Measurements from ENCODE around the gene PEPD.

PEPD gene

DNA sequence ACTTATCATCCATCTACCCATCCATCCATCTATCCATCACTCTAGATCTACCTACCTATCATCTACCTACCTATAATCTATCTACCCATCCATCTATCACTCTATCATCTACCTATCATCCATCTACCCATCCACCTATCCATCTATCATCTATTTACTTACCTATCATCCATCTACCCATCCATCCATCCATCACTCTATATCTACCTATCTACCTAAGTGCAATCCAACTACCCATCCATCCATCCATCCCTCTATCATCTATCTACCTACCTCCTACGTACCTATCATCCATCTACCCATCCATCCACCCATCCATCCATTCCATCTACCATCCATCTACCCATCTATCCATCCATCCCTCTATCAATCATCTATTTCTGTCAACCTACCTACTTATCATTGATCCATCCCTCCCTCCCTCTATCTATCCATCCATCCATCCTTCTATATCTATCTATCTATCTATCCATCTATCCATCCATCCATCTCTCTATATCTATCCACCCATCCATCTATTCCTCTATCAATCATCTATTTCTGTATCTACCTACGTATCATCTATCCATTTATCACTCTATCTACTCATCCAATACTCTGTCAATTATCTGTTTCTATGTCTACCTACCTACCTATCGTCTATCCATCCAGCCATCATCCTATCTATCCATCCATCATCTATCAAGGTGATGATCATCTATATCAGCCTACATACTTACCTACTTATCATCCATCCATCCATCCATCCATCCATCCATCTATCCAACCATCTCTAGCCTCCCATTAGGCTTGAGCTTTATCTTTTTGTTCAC lies 99.0 kb downstream of the PEPD start:
- DNase-seq (ENCODE audit: low read depth): no peak

- DNase-seq (ENCODE audit: low read depth): no peak
Observed at GRCh38 chr19:33421368-33421767, 100.2 kb downstream of the PEPD start.

- DNase-seq (ENCODE audit: low read depth): no peak
Observed at GRCh38 chr19:33420821-33421220, 100.8 kb downstream of the PEPD start.

- no peak for DNase-seq (ENCODE audit: low read depth)
Observed at GRCh38 chr19:33419788-33420130, 101.8 kb downstream of the PEPD start.

GRCh38 chr19:33418871-33419787 lies 102.5 kb downstream of the PEPD start:
- DNase-seq (ENCODE audit: low read depth): no peak

DNA sequence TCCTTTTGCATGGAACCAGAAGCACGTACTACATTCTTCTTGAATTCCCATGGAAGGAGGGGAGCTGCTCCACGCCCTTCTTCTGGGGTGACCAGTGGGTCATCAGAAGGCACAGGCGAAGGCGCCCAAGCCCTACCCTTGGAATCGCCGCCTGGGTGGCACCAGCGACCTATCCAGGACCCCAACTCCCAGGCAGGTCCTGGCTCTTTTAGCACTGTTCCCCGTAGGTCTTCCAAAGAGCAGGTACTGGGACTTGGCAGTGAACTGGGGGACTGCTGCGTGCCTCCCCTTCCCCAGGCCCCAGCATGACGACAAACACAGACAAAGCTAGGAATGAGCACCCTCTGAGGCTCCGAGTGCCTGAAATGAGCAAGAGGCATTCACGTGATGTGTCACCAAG lies 103.1 kb downstream of the PEPD start:
- DNase-seq (ENCODE audit: low read depth): no peak

- no peak for DNase-seq (ENCODE audit: low read depth)
Observed at GRCh38 chr19:33417751-33418150, 103.8 kb downstream of the PEPD start.

DNA sequence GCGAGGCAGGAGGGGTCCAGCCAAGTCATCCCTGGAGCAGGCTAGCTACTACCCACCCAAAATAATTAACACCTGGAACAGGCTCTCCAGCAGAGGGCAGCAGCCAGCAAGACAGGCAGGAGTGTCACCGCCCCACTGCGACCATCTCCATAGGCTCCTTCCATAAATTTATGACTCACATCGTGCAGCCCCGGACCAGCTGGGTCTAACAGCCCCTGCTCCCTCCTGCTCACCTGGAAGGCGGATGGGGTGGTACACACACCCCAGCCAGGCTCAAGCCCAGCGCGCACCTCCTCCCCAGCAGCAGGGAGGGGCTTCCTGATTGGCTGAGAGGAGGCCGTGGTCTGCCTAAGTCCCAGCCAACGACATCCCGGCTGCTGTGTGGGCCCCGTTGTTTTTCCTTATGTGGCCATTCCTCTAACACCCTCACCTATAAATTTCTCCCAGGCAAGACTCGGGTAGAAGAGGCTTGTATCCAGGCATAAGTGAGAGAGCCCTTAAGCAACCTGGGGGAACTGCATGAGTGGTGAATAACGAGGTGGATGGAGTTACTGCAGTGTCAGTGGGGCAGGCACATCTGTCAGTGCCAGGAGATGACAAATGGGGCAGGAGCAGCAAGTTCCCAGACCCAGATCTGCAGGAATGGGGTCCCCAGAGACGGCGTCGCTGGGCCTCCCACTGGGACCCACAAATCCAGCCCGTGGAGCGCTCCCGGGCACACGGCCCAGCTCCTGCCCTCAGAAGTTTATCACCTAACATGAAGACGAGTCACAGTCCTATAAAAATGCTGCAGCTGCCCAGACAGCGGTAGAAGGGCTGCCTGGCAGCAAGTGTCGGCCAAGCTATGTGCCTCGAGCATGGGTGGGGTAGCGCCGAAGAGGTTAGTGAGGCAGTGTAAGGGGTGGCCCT lies 105.0 kb downstream of the PEPD start:
- DNase-seq (ENCODE audit: low read depth): peak; percentile 48

- DNase-seq (ENCODE audit: low read depth): no peak
Observed at GRCh38 chr19:33414667-33415605, 106.7 kb downstream of the PEPD start.

DNA sequence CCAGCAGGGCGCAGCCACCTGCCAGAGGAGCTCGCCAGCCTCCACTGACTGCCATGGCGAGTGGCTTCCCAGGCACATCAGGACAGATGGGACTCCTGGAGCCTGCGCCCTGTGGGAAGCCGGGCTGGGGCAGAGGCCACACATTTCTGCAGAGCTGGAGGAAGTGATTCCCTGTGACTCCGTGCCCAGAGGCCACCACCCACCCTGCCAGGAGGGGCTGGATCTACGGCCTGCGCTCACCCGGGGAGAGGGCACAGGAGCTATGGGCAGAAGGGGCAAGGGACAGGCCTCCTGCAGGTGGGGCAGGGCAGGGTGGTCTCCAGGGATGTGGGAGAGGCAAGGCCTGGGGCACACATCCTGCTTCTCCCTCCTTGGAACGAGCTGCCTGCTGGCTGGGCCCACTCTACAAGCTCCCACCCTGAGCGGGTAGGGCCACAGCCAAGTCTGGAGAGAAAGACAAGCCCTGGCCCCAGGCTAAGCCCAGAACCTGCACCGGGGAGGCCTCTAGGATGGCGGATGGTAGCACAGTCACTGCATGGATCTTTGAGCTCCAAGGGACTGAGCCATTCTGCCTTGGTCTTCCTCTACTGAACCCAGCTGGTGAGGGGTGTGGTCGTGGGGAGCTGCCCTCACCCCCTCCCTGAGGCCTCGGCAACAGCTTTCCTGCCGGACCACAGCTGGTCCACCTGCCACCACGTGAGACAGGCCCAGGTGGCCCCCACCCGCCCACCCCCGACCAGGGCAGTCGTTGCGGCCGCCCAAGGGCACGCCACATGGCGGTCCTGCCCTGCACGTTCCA lies 107.5 kb downstream of the PEPD start:
- DNase-seq (ENCODE audit: low read depth): no peak

DNA sequence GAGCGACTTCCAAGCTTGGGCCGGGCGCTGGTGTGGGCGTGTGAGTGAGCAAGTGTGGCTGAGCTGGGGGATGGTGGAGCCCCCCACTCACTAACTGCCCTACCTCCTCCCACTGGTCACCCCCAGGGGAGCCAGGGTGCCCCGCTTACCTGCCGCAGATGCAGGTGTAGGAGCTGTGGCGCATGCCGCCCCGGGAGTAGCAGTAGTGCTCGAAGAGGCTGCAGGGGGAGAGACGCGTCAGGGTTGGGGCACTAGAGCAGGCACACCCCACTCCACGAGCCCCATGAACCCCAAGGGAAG lies 108.2 kb downstream of the PEPD start:
- DNase-seq (ENCODE audit: low read depth): no peak

- no peak for DNase-seq (ENCODE audit: low read depth)
Observed at GRCh38 chr19:33412601-33413425, 108.8 kb downstream of the PEPD start.

DNA sequence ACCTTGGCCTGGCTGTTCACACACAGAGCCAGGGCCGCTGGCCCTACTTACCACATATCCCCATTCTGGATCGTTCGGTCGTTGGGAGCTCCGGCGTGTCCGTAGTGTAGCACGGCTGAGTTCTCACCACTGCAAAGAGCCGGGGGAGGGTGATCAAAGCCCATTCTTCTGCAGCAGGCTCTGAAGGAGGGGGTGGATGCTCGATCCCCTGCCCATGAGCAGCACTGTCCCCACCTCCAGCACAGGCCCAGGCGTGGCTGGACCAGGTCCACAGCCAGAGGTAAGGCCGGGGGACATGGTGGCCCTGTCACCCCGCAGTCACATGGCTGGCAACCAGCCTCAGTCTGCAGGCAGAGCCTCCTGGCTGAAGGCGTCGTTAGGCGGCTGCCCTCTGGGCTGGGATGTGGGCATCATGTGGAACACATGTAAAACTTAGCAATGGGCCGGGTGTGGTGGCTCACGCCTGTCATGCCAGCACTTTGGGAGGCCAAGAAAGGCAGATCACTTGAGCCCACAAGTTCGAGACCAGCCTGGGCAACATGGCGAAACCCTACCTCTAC lies 109.9 kb downstream of the PEPD start:
- no peak for DNase-seq (ENCODE audit: low read depth)

GRCh38 chr19:33410915-33411401 lies 110.6 kb downstream of the PEPD start:
- DNase-seq (ENCODE audit: low read depth): no peak

DNA sequence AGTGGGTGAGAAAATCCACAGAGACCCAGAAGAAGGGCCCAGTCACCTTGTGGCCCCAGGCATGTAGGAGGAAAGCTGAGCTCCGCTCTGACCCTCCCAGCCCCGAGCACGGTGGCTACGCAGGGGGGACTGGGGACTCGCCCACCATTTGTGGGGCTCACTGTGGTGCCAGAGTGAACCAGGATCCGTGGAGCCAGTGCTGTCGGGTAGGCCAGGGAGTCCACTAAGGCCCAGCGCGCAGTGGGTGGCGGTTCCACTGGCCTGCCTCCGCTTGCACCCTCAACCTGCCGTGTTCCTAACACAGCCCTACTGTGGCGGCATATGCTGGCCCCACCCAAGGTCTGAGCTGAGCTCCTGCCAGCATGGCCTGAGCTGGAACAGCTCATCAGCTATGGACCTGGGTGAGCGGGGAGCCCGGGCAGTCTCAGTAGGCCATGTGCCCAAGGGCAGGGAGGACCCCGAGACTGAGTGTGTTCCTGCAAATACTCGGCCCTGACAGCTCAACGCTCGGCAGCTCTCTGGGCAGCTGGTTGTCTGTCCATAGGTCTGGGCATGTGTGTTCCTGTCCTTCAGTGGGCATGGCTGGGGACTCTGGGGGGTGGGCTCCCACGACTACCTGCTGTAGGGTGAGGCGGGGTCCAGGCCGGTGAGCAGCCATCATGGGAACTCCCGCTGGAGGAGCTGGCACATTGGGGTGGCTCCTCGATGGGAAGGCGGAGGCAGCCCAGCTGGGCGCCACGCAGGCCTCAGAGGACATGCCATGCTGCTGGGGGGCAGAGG lies 111.5 kb downstream of the PEPD start:
- DNase-seq (ENCODE audit: low read depth): no peak

- no peak for DNase-seq (ENCODE audit: low read depth)
Observed at GRCh38 chr19:33408538-33409434, 112.8 kb downstream of the PEPD start.

DNA sequence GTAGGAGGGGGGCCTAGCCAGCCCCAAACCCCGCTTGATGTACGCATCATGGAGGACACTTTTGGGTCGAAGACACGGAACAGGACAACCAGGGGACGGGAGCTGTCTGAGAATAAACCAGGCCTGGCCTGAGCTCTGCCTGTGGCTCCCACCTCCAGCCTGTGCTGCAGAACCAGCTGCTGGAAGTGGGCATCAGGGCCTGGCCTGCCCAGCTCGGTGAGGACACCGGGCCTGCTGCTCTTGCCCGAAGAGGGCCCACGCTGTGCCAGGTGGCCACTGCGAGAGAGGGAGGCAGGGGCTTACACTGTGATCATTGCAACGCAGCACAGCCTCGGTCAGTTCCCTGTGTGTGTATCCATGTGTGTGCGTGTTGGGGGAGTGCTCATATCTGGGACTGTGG lies 113.5 kb downstream of the PEPD start:
- DNase-seq (ENCODE audit: low read depth): no peak

All from stimulated activated CD8-positive, alpha-beta memory T cell treated with anti-CD3 and anti-CD28 coated beads, Interleukin-4, amount 100 ng/mL, for 24 hours (primary cell).